NCI-H446 treated with DMSO at 0.1 percent for 48 hours (cell line): Measurements from ENCODE around the gene NFIA.

Source experiments
- DNase-seq: peaks from one replicate; lab custom pipeline; 2025; lab: John Stamatoyannopoulos, UW

The NFIA gene

GRCh38 chr1:61370177-61370912 lies 288.0 kb downstream of the NFIA start:
- no peak for DNase-seq

- no peak for DNase-seq
Observed at GRCh38 chr1:61370913-61371279, 288.5 kb downstream of the NFIA start.

- DNase-seq, result no peak
Observed at GRCh38 chr1:61372944-61373343, 290.6 kb downstream of the NFIA start.

GRCh38 chr1:61374156-61374555 lies 291.8 kb downstream of the NFIA start:
- DNase-seq, result no peak

DNA sequence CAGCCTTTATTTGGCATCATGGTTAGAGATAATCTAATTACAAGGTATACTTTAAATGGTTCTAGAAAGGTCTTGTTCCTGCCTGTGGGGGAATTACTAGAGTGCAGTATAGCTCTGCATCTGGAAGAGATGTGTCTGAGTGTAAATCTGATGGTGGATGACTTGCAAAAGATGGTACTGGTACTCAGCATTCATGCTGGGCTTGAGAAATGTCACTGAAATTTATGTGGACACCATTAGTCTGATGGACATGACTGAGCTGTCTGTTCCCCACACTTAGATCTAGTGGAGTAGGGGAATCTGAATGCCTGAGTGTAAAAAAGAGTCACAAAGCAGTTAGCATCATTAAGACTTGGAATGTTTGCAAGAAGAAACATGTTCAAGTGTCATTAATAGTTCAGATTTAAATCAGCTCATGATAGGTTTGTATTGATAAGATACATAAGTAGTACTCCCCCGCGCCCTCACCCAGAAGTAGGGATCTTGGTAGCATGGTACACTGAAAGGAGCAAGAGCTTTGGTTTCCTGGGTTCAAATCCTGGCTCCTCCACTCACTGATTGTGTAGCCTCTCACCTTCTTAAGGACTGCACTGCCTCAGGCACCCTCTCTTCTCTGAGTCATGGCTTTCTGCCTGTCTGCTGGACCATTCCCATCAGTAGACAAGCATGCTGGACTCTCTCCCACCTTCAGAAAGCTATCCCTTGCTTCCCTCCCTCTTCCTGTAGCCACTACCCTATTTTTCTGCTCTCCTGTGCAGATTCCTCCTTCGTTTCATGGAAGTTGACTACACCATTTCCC lies 292.9 kb downstream of the NFIA start:
- DNase-seq, result no peak

- DNase-seq, result no peak
Observed at GRCh38 chr1:61376151-61376550, 293.8 kb downstream of the NFIA start.

DNA sequence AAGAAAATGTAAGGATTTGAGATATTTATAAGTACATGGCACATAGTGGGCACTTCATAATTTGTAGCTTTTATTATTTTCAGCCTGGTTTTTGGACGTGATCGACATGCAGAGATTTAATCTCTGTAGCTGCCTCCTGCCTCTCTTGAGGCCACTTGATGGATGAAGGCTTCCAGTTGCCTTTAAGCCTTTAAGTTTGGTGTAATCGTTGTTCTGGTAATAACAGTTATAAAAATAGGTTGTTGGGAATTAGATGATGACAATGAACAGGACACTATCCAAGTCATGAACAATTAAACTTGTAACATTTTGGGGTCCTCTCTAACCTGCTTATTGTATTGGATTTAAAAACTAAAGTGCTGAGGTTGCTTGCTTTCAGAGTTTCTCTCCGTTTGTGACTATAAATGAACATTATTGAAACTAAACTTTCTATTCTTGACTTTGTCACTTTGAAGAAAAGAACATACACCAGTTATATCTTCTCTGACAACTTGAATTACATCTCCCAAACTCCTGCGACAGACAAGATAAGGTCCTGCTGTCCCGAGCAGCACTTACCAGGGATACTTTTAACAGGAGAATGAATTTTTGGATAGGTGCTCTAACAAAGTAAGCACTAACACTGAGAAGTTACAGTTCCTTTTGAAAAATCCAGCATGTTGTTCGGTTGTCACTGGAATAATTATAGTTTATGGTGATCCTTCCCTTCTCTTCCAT lies 295.0 kb downstream of the NFIA start:
- DNase-seq, result no peak

DNA sequence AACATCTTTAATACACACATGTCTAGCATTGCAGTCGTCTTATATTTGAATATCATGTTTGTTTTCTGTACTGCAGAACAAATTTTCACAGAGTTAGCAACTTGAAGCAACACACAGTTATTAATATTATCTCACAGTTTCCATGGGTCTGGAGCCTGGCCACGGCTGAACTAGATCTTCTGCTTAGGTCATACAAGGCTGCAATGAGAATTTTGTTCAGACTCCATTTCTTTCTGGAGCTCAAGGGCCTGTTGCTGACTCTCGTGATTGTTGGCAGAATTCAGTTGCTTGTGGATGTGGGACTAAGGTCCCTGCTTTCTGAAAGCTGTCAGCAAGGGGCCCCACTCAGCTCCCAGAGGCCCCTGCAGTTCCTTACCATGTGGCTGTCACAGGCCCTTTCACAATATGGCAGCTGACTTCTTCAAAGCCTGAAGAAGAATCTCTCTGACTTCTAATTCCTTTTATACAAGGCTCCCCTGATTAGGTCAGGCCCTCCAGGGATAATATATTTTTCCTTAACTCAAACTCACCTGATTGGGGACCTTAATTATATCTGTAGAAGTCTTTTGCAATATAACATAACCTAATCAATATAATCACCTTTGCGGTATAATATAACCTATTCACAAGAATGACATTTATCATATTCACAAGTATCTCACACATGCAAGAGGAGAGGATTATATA lies 296.3 kb downstream of the NFIA start:
- DNase-seq, result no peak

GRCh38 chr1:61379693-61380092 lies 297.3 kb downstream of the NFIA start:
- no peak for DNase-seq

- DNase-seq, result no peak
Observed at GRCh38 chr1:61380561-61380960, 298.2 kb downstream of the NFIA start.

GRCh38 chr1:61386323-61386722 lies 304.0 kb downstream of the NFIA start:
- DNase-seq, result no peak

DNA sequence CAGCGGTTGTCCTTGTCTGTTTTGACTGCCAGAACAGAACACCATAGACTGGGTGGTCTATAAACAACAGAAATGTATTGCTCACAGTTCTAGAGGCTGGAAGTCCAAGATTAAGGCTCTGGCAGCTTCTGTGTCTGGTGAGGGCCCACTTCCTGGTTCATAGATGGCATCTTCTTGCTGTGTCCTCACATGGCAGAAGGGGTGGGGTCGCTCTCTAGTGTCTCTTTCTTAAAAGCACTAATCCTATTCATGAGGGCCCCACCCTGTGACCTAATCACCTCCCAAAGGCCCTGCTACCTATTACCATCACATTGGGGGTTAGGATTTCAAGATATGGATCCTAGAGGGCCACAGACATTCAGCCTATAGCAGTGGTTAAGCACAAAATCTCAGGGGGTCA lies 304.4 kb downstream of the NFIA start:
- DNase-seq, result no peak

- DNase-seq, result no peak
Observed at GRCh38 chr1:61387829-61388228, 305.5 kb downstream of the NFIA start.

DNA sequence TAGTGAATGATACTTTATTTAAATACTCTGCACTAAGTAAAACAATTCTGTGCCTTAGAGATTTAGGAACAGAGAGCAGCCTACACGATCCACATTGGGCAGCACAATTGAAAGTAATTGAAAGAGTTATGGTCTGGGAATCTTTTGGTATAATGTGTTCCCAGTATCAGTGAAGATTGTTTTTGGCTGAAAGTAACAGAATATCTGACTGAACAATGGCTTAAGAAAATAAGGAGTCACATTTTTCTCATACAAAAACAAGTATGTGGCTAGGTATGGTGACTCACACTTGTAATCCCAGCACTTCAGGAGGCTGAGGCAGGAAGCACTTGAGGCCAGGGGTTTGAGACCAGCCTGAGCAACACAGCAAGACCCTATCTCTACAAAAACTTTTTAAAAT lies 306.2 kb downstream of the NFIA start:
- DNase-seq, result no peak

GRCh38 chr1:61389194-61389925 lies 307.0 kb downstream of the NFIA start:
- no peak for DNase-seq

GRCh38 chr1:61389926-61390845 lies 307.8 kb downstream of the NFIA start:
- DNase-seq, result no peak

GRCh38 chr1:61391730-61392129 lies 309.4 kb downstream of the NFIA start:
- DNase-seq, result no peak

DNA sequence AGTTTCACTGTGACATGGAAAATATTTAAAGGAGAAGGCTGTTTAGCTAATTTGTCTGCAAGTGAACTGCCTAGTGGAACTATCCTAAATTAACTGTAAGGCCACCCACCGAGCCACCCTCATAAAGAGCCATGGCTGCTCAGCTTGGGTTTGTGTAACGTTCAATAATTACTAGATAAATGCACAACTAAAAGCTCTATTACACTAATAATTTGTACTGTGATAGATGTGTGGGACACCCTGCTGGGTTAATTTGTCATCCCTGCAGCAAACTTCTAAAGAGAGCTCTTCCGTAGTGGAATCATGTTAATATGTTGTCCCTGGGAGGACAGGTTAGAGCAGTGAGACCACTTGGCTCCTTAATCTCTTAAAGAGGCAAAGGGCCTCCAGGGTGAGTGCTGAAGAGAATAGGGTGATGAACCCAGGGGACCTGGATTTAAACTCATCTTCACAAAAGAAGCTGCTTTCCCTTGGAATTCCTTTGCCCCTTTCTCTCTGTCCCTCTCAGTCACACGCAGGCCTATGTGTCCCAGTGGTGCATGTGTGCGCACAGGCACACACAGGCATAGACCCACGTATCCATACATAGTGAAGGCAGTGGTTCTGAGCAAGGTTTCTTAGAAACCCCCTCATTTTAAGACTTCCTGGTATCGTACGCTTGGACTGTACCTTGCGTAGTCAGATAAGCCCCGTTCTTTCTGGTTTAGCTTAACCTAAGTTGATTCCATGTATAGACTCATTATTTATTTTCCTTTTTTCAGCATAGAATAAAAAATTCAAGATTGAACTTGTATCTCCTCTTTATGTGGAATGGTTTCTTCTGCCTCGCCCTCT lies 310.3 kb downstream of the NFIA start:
- no peak for DNase-seq

GRCh38 chr1:61393575-61393974 lies 311.2 kb downstream of the NFIA start:
- no peak for DNase-seq
